OCI-LY1 (cell line): ENCODE measurements around the gene GALNT17.

Experiments used
- EZH2 ChIP-seq: fragments of 200-600 bp; sonication (generic), shearing (Covaris generic); IDR thresholded peaks from 2 replicates; pipeline ENCODE4 v1.8.0; 2017; ENCODE audit warnings: borderline replicate concordance, mixed run types, mild to moderate bottlenecking, antibody characterized with exemption, low read length, moderate library complexity, mixed read lengths
- TF ChIP-seq, protein P1 (sequence below): fragments of 200-600 bp; sonication (generic), shearing (Covaris generic); IDR thresholded peaks from 2 replicates; pipeline ENCODE4 v1.5.1; 2017; ENCODE audit warnings: mild to moderate bottlenecking, antibody characterized with exemption, low read length, moderate library complexity, mixed read lengths

DNA sequence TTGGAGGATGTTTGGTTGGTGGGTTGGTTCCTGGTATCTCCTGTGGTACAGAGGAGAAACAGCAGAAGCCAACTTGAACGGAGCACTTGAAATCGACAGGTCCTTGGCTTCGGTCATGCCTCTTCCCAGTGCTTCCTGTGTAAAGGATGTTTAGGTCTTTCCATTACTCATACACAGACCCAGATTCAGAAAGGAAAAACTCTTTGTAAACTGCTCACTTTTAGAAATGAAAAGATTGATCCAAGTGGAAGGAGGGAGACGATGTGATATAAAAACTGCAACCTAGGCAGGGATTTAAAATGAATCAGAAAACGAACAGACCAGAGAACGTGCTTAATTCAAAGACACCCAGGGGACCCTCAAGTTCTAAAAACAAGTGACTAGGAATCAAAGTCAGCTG lies 338.4 kb downstream of the GALNT17 start:
- TF ChIP-seq, protein P1, sequence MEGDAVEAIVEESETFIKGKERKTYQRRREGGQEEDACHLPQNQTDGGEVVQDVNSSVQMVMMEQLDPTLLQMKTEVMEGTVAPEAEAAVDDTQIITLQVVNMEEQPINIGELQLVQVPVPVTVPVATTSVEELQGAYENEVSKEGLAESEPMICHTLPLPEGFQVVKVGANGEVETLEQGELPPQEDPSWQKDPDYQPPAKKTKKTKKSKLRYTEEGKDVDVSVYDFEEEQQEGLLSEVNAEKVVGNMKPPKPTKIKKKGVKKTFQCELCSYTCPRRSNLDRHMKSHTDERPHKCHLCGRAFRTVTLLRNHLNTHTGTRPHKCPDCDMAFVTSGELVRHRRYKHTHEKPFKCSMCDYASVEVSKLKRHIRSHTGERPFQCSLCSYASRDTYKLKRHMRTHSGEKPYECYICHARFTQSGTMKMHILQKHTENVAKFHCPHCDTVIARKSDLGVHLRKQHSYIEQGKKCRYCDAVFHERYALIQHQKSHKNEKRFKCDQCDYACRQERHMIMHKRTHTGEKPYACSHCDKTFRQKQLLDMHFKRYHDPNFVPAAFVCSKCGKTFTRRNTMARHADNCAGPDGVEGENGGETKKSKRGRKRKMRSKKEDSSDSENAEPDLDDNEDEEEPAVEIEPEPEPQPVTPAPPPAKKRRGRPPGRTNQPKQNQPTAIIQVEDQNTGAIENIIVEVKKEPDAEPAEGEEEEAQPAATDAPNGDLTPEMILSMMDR = no peak
- TF ChIP-seq EZH2 = no peak
